Peyer's patch (tissue), 4 donors: Measurements from ENCODE around the gene FGF8. TPM values are rescaled to one million over a fixed set of nuclear protein-coding genes. Genes with fewer than 3 reads are reported as not detected.

Experiments used
- DNase-seq, 3 donors: peaks; one replicate each; pipeline ENCODE4 v3.0.0-alpha.2; 2017 to 2019
- H3K27ac ChIP-seq, 4 donors: fragments of 200-600 bp; sonication (generic); one replicate each; pipeline ENCODE4 v1.5.1; 2016 to 2019
- H3K27me3 ChIP-seq, 2 donors: fragments of 200-600 bp; sonication (generic); one replicate each; pipeline ENCODE4 v1.5.1; 2019
- H3K36me3 ChIP-seq, 3 donors: fragments of 200-600 bp; sonication (generic); one replicate each; pipeline ENCODE4 v1.5.1; 2016 to 2019
- H3K4me1 ChIP-seq, 4 donors: fragments of 200-600 bp; sonication (generic); one replicate each; pipeline ENCODE4 v1.5.1; 2016 to 2019
- H3K4me3 ChIP-seq, 4 donors: fragments of 200-600 bp; sonication (generic); 1 replicate in 3 of 4; 2 replicates in 1 of 4; pipeline ENCODE4 v1.5.1; 2016 to 2019; ENCODE audit warnings: mild to moderate bottlenecking in 1 of 4
- H3K9me3 ChIP-seq, 4 donors: fragments of 200-600 bp; sonication (generic); one replicate each; pipeline ENCODE4 v1.5.1; 2016 to 2019; ENCODE audit warnings: mild to moderate bottlenecking in 1 of 4
- POLR2A ChIP-seq, 2 donors: fragments of 450-650 bp; IDR thresholded peaks; one replicate each; pipeline ENCODE4 v1.5.1; 2017; ENCODE audit warnings: antibody characterized with exemption in 2 of 2, mild to moderate bottlenecking in 2 of 2, moderate library complexity in 2 of 2
- total RNA-seq, 4 donors: library from RNA; depleted of rRNA; stranded (reverse); fragments of >200 nt; gene quantifications; one replicate each; pipeline ENCODE4 v1.1.0, GENCODE V29; 2016
- TF ChIP-seq, protein P1 (sequence below), 6 experiments: fragments of 450-650 bp in 4 of 6; fragments of 200-600 bp in 2 of 6; sonication (generic) in 1 of 6; IDR thresholded peaks; one replicate each; pipeline ENCODE4 v1.5.1; 2017 to 2019; ENCODE audit warnings: antibody characterized with exemption in 6 of 6, mild to moderate bottlenecking in 3 of 6, moderate library complexity in 1 of 6

The FGF8 gene
- total RNA-seq, 4 donors from 2014 or later, result not detected

DNA sequence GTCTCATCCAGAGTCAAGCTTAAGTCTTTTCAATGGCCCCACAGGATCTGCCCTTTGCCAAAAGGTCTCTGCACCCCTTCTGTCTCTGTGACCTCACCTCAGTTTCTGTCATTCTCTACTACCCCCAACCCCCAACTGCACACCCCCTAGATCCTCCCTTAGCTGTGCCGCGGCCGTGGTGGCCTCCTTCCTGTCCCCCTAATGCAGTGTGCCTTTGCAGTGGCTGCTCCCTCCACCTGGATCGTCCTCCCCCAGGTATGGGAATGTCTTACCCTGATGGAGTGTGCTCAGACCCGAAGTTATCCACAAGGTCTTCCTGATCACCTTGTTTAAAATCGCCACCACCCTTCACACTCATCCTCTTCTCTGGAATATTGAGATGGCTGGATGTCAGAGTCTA, 9.6 kb downstream of the FGF8 start:
- Histone ChIP-seq H3K27me3 (no peaks in the 10 kb centered on the region), H3K27ac (no peak overlapping the region), H3K36me3 (no peaks in the 10 kb centered on the region), H3K4me1 (no peaks in the 10 kb centered on the region), H3K9me3 (no peaks in the 10 kb centered on the region), H3K4me3 (no peak overlapping the region)
- TF ChIP-seq POLR2A (IDR thresholded peaks at IDR 0.05), result no peak
- TF ChIP-seq, protein P1, sequence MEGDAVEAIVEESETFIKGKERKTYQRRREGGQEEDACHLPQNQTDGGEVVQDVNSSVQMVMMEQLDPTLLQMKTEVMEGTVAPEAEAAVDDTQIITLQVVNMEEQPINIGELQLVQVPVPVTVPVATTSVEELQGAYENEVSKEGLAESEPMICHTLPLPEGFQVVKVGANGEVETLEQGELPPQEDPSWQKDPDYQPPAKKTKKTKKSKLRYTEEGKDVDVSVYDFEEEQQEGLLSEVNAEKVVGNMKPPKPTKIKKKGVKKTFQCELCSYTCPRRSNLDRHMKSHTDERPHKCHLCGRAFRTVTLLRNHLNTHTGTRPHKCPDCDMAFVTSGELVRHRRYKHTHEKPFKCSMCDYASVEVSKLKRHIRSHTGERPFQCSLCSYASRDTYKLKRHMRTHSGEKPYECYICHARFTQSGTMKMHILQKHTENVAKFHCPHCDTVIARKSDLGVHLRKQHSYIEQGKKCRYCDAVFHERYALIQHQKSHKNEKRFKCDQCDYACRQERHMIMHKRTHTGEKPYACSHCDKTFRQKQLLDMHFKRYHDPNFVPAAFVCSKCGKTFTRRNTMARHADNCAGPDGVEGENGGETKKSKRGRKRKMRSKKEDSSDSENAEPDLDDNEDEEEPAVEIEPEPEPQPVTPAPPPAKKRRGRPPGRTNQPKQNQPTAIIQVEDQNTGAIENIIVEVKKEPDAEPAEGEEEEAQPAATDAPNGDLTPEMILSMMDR (IDR thresholded peaks at IDR 0.05), result no peak
- no peak for DNase-seq

DNA sequence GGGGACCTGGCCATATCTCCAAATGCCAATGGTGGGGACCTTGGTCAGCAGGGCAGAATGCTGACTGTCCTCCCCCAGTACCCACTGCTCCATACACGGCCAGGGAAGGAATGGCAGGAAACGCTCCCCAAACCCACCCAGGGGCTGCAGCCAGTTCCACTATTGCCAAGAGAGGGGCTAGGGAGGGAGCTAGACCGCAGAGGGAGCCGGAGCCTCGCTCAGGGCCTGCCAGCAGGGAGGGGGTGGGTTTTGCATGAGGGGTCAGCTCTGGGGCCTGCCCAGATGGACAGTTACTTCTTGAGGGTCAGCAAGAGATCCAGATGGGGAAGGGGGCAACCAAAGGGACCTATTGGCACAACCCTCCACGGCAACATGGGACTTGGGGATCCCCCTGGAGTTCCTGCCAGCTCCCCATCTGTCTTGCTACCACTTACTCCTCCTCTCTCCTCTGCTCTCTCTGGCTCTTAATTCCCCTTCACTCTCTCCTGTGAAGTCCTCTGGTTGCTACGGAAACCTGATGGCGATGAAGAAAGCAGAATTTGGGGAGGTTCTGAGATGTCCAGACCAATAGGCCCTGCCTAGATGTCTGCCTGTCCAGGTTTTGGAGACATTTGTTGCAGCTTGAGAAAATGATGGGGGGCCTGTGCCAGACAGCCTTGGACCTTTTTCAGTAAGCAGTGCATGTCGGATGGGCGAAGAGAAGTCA, 12.6 kb downstream of the FGF8 start:
- Histone ChIP-seq H3K27me3 (no peaks in the 10 kb centered on the region), H3K9me3 (no peaks in the 10 kb centered on the region), H3K27ac (no peak overlapping the region), H3K4me3 (no peak overlapping the region), H3K36me3 (no peaks in the 10 kb centered on the region), H3K4me1 (no peaks in the 10 kb centered on the region)
- no peak for DNase-seq
- TF ChIP-seq, protein P1 (IDR thresholded peaks at IDR 0.05), result no peak
- no peak for TF ChIP-seq POLR2A (IDR thresholded peaks at IDR 0.05)

DNA sequence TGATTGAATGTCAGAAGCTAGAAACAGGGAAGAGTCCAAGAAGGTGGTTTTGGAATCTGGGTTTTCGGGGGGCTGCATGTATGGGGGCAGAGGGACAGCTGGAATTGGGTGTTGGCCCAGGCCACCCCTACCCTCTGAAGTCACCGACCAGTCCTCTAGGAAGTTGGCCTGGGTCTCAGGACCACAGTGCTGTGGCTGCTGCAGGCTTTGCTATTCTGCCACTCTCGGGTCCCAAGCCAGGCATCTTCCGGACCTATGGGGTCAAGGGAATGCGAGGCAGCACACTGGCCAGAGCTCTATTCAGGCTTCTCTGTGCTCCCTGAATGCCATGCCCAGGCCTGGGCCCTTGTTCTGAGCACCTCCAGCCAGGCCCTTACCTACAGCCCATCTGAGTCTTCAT, 13.2 kb downstream of the FGF8 start:
- no peaks in the 10 kb centered on the region for H3K9me3 ChIP-seq
- DNase-seq, result no peak
- H3K27ac ChIP-seq, result no peak overlapping the region
- no peaks in the 10 kb centered on the region for H3K4me1 ChIP-seq
- TF ChIP-seq, protein P1 (IDR thresholded peaks at IDR 0.05), result no peak
- no peak for TF ChIP-seq POLR2A (IDR thresholded peaks at IDR 0.05)
- H3K36me3 ChIP-seq, result no peaks in the 10 kb centered on the region
- H3K27me3 ChIP-seq, result no peaks in the 10 kb centered on the region
- H3K4me3 ChIP-seq, result no peak overlapping the region

DNA sequence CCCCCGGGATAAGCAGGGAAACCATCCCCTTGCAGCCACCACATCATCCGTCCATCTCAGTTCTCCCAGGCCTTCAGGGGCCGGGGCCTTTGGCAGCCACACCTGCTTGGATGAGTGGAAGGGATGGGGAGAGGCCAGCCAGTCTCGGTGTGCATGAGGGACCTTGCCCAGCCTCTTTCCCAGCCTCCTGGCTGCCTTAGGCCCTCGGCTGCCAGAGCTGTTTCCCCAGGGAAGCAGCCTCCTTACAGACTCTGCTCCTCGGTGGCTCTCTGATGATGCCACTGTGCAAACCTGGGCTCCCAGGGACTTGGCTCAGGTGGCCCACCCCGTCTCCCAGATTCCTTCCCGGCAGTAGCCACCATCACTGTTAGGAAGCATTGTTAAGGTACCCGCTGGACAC, 14.7 kb downstream of the FGF8 start:
- no peaks in the 10 kb centered on the region for H3K4me1 ChIP-seq
- no peak for DNase-seq
- no peak overlapping the region for H3K27ac ChIP-seq
- no peaks in the 10 kb centered on the region for H3K27me3 ChIP-seq
- no peak overlapping the region for H3K4me3 ChIP-seq
- no peaks in the 10 kb centered on the region for H3K9me3 ChIP-seq
- no peaks in the 10 kb centered on the region for H3K36me3 ChIP-seq
- TF ChIP-seq, protein P1 (IDR thresholded peaks at IDR 0.05), result no peak

DNA sequence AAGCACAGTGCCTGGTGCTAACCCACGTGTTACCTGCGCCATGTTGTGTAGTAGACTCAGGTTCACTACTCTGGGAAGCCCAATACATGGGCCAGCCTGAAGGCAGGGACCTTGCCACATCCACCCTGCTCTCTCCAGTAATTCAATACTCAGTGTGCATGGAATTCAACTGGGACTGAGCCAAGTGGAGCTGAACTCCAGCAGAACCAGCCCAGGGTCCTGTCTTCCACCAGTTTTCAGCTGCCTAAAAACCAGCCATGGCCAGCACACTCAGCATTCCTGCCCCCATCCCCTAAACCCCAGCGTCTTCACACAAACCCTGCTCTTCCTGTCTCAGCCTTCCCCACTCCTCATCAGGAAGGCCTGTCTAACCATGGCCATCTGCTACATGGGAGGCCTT, 15.4 kb downstream of the FGF8 start:
- no peak for DNase-seq

More for the DNA sequence above, 15.4 kb downstream of the FGF8 start:
- no peaks in the 10 kb centered on the region for H3K4me1 ChIP-seq
- H3K9me3 ChIP-seq, result no peaks in the 10 kb centered on the region
- no peaks in the 10 kb centered on the region for H3K27me3 ChIP-seq
- H3K36me3 ChIP-seq, result no peaks in the 10 kb centered on the region
- no peak overlapping the region for H3K4me3 ChIP-seq
- H3K27ac ChIP-seq, result no peak overlapping the region
- TF ChIP-seq POLR2A (IDR thresholded peaks at IDR 0.05), result no peak
- TF ChIP-seq, protein P1 (IDR thresholded peaks at IDR 0.05), result no peak
